NCI-H1105 treated with DMSO at 0.1 percent for 48 hours (cell line): ENCODE data around the gene MYO10.

Experiments used
- DNase-seq: peaks from one replicate; lab custom pipeline; 2025; lab: John Stamatoyannopoulos, UW

MYO10 gene

DNA sequence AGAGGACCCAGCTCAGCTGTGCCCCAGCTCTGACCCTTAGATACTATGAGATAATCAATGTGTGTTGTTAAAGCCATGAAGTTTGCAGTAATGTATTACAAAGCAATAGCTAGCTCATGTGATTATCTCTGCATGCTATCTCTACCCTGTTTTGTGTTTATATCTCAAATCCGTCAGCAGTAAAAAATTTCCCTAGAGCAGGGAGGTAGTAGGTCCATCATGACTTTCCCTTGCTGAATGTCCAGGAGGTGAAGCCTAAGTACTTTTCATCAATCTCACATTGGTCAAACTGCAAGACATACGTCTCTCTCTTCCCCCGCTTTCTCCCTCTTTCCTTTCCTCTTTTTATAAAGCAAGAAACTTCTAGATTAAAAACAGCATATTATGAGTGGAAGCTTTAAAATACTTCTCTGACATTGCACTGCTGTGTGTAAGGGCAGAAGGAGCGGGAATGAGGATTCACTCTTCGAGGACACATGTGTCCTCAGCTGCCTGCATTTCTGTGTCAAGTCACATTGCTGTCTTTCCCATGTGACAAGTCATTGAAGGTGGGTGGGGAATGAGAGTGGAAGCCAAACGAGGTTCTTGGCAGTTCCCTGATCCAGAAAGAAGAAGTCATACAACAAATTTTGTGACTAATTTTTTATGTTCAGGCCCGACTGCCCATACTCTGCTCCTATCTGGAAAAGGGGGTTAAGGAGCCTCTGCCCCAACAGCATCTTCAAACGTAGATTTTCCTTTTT, 226.2 kb downstream of the MYO10 start:
- DNase-seq = no peak

GRCh38 chr5:16707869-16708192, 228.3 kb downstream of the MYO10 start:
- DNase-seq = no peak

DNA sequence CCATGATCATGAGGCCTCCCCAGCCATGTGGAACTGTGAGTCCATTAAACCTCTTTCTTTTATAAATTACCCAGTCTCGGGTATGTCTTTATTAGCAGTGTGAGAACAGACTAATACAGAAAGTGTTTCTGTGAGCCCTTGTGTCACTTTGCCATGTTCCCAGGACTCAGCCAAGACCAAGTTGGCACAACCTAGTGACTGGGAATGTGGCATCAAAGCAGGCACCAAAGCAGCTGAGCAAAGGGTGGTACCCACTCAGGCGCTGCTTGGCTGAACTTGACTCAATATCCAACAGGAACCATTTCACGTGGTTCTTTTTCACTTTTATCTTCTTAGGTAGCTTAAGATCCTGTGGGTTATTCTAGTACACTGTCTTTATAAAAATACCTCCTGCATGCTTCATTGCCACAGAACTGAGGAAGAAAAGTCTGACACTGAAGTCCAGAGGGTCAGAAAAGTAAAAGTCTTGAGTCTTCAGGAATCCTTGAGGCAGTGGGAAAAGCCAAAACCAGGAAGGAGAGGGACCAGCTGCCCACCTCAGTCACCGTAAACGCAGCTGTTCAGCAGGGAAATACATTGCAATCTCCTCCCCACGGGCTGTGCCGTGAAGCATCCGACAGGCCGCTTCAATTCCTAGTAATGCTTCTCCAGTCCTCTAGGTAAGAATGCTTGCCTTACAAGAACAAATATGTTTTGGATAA, 228.8 kb downstream of the MYO10 start:
- DNase-seq = no peak

DNA sequence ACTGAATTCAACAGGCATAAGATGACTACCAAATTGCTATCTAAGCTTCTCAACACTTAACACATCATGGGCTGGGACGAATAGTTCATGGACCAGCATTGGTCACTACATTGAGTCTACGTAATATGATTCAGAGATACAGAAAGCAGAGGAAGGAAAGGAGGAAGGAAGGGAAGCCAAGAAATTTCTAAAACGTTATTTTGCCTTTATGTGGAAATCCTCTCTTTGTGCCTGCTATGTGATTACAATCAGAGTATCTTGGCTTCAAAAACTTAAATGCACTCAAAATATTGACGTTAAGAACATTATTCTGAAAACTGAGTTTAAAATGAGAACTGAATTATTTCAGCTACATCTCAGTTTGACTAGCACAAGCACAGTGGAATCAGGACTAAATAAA, 231.1 kb downstream of the MYO10 start:
- no peak for DNase-seq

- no peak for DNase-seq
Measured at GRCh38 chr5:16702964-16703363, 233.1 kb downstream of the MYO10 start.

DNA sequence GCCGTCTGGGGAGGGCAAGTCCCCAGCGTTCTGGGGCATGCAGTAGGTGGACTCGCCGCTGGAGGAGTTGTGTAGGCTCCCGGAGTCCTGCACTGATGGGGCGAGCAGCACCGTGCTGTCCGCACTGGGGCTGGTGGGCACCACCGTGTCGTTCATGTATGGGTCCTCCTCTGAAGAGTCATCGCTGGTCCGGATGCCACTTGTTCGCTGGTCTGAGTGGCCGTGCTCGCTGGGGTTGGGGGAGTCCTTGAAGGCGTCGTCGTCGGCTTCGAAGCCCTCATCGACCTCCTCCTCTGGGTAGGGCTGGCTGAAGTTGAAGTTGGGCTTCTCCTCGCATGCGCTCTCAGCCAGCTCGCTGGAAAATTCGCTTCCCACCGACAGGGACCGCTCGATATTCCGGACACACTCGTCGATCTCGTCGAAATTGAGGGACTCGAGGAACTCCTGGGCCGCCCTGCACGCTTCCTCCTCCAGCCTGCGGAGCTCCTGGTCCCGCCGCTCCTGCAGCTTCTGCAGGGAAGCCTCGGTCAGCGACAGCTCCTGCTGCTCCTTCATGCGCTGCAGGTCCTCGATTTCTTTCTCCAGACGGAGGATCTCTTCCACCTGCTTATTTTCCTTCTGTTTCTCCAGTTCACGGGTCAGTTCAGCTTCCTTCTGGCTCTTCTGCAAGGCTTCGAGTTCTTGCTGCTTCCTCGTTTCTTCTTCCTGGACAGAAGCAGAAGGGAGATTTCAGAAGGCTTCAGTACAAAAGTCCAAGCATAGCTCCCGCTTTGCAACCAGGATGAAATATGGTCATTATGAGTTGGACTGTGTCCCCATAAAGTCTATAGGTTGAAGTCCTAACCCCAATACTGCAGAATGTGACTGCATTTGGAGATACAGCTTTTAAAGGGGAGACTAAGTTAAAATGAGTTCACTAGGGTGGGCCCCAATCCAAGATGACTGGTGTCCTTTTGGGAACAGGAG, 234.7 kb downstream of the MYO10 start:
- no peak for DNase-seq

GRCh38 chr5:16700081-16700480, 236.0 kb downstream of the MYO10 start:
- DNase-seq = no peak

DNA sequence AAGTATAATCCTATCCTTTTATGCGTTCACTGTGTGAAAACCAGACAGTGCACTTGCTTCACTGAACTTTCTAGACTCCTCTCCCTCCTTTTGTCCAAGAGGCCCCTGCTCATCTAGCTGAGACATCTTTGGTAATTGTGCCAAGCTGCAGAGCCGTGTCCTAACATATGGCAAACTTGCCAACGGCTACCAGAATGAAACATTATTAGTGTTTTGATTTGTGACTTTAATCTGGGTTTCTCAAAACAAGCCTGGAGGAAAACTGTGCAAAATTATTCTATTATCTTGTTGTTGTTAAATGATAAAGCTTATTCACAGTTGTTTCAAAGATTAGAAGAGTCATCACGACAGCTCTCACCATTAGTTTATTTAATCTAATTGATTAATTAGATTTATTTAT, 240.3 kb downstream of the MYO10 start:
- no peak for DNase-seq

DNA sequence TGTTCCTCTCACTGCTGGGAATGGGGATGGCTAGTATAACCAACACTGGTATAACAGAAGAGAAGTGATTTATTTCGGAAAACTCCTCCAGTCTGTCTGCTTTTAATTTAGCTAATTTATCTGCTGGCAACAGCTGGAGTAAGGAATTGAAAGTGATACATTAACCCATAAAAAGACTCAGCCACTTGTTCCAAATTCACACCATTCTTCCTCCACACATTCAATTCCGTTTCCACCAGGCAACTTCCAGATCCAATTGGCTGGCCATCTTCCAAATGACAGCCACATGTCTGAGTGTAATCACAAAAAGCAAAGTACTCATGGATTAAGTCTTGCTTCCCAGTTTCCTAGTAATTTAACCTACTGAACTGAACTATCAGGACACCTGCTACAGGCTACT, 242.2 kb downstream of the MYO10 start:
- DNase-seq = peak; percentile 23

DNA sequence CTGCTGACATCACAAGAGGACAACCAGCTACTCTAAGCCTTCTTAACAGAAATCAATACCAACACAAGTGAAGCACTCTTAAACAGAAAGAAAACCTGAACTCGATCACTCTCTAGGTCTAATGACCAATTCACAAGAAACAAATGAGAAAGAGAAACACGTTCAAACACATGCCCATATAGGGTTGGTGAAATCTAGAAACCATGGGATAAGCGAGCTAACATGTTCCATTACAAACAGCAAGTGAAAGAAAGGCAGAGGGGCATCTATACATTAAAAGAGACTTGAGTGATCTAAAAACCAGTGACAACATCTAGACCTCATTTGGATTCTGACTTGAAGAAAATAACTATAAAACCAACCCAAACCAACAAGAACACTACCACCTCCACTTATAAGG, 244.4 kb downstream of the MYO10 start:
- DNase-seq = no peak

GRCh38 chr5:16690243-16690852, 245.7 kb downstream of the MYO10 start:
- DNase-seq = peak; percentile 28

DNA sequence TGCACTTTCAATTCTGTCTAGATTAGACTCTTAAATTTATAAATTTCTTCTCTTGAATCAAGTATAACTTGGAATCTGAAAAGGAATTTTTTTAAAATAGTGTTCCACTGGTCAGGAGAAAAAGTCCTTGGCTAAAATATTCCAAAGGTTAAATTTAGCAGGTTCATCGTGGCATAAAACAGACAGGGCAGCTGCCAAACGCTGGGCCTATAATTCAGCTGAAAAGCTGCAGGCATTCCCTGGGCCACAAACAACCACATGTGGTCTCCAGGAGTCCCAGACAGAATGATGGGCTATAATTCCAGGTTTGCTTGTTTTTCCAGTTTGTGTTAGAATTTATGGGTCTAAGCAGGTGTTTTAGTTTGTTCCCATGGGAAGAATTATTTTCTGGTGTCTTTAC, 248.2 kb downstream of the MYO10 start:
- DNase-seq = no peak

GRCh38 chr5:16685069-16685468, 251.0 kb downstream of the MYO10 start:
- no peak for DNase-seq

DNA sequence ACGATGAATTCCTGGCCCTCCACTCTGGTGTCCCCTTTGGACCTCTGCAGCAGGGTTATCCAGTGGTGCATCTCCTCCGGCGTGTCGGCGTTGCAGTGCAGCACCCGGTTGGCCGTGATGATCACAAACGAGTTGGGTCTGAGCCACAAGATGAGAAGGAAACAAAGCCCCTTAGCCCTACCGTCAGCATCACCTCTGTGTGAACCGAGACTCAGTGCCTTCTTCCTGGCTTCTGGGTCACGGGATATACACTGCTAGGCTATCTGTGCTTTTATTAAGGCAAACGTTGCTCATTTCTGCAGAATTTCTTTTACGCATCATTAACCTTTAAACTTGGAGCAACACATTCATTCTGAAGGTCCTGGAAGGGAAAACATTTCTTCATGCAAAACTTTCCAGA, 254.2 kb downstream of the MYO10 start:
- no peak for DNase-seq

DNA sequence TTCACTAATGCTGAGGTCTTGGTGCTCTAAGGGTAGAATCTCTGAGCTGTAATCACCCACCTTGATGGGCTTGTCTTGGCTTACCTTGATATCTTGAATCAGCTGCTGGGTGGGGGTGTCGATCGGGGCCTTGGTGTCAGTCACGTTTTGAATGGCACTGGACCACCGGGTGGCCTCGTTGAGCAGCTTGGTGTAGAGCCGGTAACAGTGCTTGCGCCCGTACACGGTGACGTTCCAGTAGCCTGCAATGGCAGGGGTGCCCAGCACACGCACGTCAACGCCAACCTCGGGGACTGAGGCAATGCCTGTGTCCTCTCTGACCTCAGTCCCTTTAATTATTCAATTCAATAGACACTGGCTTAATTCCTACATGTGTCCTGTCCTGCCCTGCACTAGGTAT, 256.2 kb downstream of the MYO10 start:
- DNase-seq = no peak

- no peak for DNase-seq
Measured at GRCh38 chr5:16679190-16679589, 256.9 kb downstream of the MYO10 start.

DNA sequence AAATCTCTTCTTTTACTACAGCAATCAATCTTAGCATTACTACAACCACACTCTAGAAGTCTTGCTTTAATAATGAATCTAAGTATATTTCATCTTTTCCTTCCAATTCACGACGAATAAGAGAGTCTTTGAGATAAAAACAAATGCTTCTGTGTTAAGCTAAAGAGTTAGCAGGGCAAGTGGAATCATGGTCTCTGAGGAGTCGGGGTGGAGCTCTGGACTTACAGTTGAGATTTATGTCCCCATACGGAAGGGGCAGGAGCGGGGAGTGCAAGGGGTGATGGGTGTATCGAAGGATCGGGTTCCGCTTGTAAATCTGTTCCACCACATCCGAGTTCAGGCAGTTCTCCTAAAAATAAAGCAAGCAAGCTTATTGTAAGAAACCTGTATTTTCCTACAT, 260.3 kb downstream of the MYO10 start:
- no peak for DNase-seq

- no peak for DNase-seq
Measured at GRCh38 chr5:16674750-16675149, 261.3 kb downstream of the MYO10 start.

GRCh38 chr5:16673241-16674201, 262.6 kb downstream of the MYO10 start:
- peak; percentile 71 for DNase-seq

DNA sequence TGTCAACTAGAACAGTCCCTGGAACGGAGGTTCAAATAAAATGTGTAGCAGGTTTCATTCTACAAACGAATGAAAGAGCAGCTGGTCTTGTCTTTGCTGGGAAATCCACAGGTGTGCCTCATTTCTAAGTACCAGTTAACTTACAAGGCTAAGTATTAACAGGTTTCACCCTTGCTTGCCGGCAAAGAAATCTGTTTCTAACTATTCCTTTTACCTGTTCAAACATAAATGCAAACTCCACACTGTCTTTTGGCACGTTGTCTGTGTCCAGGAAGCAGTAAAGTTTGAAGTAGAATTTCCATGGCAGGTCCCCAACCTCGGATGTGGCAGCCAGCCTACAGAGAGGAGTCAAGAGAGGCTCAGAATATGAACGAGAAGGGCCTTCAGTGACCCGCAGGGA, 264.9 kb downstream of the MYO10 start:
- DNase-seq = no peak

DNA sequence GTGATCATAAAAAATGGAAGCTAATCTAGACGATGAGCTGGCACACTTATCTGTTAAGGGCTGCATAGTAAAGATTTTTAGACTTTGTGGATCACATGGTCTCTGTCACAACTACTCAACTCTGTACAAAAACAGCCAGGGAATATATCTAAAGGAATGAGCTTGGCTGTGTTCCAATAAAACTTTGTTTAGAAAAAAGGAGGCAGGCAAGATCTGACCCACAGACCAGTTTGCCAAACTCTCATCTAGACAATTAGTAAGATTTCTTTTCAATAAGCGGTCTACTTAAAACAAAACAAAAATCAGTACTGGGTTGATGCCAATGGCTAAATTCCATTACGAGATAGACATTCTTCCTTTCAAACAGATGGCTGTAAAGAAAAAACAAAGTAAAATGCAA, 266.3 kb downstream of the MYO10 start:
- DNase-seq = no peak
